Left ventricle myocardium superior (tissue), 1 donor: ENCODE data around the gene NOL4L. TPM values are rescaled to one million over a fixed set of nuclear protein-coding genes. Genes with fewer than 3 reads are reported as not detected.

ENCODE experiments used
- ATAC-seq: fragments of 200-7000 bp; cut with Tn5 transposase; one replicate; pipeline ENCODE4 v1.9.1; 2020; ENCODE audit warnings: mild to moderate bottlenecking, moderate library complexity
- DNase-seq: peaks from one replicate; pipeline ENCODE4 v3.0.0-alpha.2; 2020
- intact Hi-C: fragments of 100-400 bp; cut with micrococcal nuclease; formaldehyde crosslinking; loops from one replicate; pipeline ENCODE4 v1.11.0; 2022
- long read RNA-seq: library from polyadenylated mRNA; unstranded; transcript quantifications from one replicate; pipeline ENCODE4 v2.0.0, GENCODE V29; 2021
- total RNA-seq: library from RNA; stranded (reverse); fragmentation: NEBNext Ultra II Directional; extraction: Animal tissue kit (Norgen Biotek cat#: 25700); gene quantifications from one replicate; pipeline ENCODE4 v1.2.1, GENCODE V29; 2021
- donor health status: DM: no; HTN: yes; CAD: no; lungs with severe emphysema.

NOL4L gene
- total RNA-seq, result 5.2 TPM
- long read RNA-seq, partial matches to known transcripts, result 0 of 6 reads
- long read RNA-seq, other reads (novel, unspliced or antisense), result 5 of 6 reads

GRCh38 chr20:32585011-32585585 is at the start of gene NOL4L:
NOL4L (minus strand) TSS chr20:32585333; CDS start chr20:32584890, 443 bp downstream.
- DNase-seq, result peak; percentile 58
- intact Hi-C loops, result no loop called here
- ATAC-seq, result peak; percentile 35

GRCh38 chr20:32634041-32634805 is 49.1 kb upstream of the NOL4L start:
- DNase-seq (no peak), ATAC-seq (no peak)
- intact Hi-C loops, result no loop called here

- ATAC-seq (no peak), DNase-seq (no peak)
- intact Hi-C loops, result no loop called here
These were observed 47.6 kb upstream of the NOL4L start for GRCh38 chr20:32632461-32633354.

GRCh38 chr20:32631933-32632460 is 46.9 kb upstream of the NOL4L start:
- ATAC-seq (no peak), DNase-seq (no peak)
- intact Hi-C loops, result no loop called here

GRCh38 chr20:32629813-32630212 is 44.7 kb upstream of the NOL4L start:
- intact Hi-C loops, result no loop called here
- DNase-seq (no peak), ATAC-seq (no peak)

- intact Hi-C loops, result no loop called here
- no peak for ATAC-seq
These were observed 43.9 kb upstream of the NOL4L start for GRCh38 chr20:32628960-32629530.

GRCh38 chr20:32626859-32627636 is 41.9 kb upstream of the NOL4L start:
- ATAC-seq (peak; percentile 68), DNase-seq (peak; percentile 45)
- intact Hi-C loops, result no loop called here

More at GRCh38 chr20:32628960-32629530, 43.9 kb upstream of the NOL4L start:
- no peak for DNase-seq

- ATAC-seq, result no peak
- intact Hi-C loops, result no loop called here
These were observed 41.3 kb upstream of the NOL4L start for GRCh38 chr20:32626407-32626806.

GRCh38 chr20:32625996-32626395 is 40.9 kb upstream of the NOL4L start:
- ATAC-seq, result no peak
- DNase-seq, result no peak
- intact Hi-C loops, result no loop called here

More at GRCh38 chr20:32626407-32626806, 41.3 kb upstream of the NOL4L start:
- DNase-seq, result no peak

- ATAC-seq (no peak), DNase-seq (no peak)
- intact Hi-C loops, result no loop called here
These were observed 39.7 kb upstream of the NOL4L start for GRCh38 chr20:32624687-32625345.

- ATAC-seq (no peak), DNase-seq (no peak)
- intact Hi-C loops, result no loop called here
These were observed 38.6 kb upstream of the NOL4L start for GRCh38 chr20:32623667-32624157.

GRCh38 chr20:32622585-32623468 is 37.7 kb upstream of the NOL4L start:
- ATAC-seq, result no peak
- DNase-seq, result no peak
- intact Hi-C loops, result no loop called here

- DNase-seq, result no peak
- intact Hi-C loops, result no loop called here
- ATAC-seq, result no peak
These were observed 36.9 kb upstream of the NOL4L start for GRCh38 chr20:32621891-32622584.

- no peak for ATAC-seq
- intact Hi-C loops, result no loop called here
- no peak for DNase-seq
These were observed 36.1 kb upstream of the NOL4L start for GRCh38 chr20:32621071-32621890.

GRCh38 chr20:32619586-32619985 is 34.5 kb upstream of the NOL4L start:
- intact Hi-C loops, result no loop called here
- ATAC-seq, result no peak
- DNase-seq, result no peak
